GM18517 (cell line): ENCODE data around the gene UBE2N.

Source experiments
- ATAC-seq: cut with Tn5 transposase; IDR thresholded peaks from one replicate; pipeline ENCODE4 v1.9.1; 2021; ENCODE audit warnings: mild to moderate bottlenecking, moderate library complexity; ENCODE audit not compliant: unreplicated experiment

The UBE2N gene

GRCh38 chr12:93441617-93442410 lies at the start of gene UBE2N:
UBE2N (minus strand) TSS chr12:93441947; CDS start chr12:93441884, 63 bp downstream.
- peak; percentile 73 for ATAC-seq

GRCh38 chr12:93484315-93484981 lies 42.7 kb upstream of the UBE2N start:
- ATAC-seq: no peak

DNA sequence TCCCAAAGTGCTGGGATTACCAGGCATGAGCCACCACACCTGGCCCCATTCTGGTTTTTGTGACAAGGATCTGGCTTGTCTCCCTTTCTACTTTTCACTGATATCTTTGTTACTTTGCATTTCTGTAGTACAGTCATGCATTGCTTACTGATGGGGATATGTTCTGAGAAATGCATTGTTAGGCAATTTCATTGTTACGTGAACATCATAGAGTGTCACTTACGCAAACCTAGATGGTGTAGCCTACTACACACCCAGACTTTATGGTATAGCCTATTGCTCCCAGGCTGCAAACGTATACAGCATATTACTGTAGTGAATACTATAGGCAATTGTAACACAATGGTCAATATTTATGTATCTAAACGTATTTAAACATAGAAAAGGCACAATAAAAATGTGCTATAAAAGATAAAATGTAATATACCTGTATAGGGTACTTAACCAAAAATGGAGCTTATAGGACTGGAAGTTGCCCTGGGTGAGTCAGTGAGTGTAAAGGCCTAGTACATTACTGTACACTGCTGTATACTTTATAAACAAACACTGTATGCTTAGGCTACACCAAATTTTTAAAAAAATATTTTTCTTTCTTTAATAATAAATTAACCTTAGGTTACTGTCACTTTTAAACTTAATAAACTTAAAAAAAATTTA lies 41.5 kb upstream of the UBE2N start:
- no peak for ATAC-seq

GRCh38 chr12:93482721-93483120 lies 41.0 kb upstream of the UBE2N start:
- ATAC-seq: no peak

GRCh38 chr12:93476555-93476954 lies 34.8 kb upstream of the UBE2N start:
- ATAC-seq: no peak

DNA sequence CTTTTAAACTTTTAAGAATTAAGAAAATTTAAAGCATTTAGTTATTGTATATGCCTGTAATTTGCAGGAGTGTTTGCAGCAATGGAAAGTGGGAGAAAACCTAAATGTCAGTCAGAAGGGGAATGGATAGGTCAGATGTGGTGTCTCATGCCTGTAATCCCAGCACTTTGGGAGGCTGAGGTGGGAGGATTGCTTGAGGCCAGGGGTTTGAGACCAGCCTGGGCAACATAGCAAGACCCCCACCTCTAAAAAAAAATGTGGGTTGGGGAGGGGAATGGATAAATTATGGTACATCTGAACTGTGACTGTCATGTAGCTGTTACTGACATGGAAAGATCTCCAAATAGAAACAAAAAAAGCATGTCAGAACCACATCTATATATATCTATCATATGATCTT lies 27.6 kb upstream of the UBE2N start:
- ATAC-seq: no peak

GRCh38 chr12:93468008-93468371 lies 26.2 kb upstream of the UBE2N start:
- ATAC-seq: peak; percentile 22

DNA sequence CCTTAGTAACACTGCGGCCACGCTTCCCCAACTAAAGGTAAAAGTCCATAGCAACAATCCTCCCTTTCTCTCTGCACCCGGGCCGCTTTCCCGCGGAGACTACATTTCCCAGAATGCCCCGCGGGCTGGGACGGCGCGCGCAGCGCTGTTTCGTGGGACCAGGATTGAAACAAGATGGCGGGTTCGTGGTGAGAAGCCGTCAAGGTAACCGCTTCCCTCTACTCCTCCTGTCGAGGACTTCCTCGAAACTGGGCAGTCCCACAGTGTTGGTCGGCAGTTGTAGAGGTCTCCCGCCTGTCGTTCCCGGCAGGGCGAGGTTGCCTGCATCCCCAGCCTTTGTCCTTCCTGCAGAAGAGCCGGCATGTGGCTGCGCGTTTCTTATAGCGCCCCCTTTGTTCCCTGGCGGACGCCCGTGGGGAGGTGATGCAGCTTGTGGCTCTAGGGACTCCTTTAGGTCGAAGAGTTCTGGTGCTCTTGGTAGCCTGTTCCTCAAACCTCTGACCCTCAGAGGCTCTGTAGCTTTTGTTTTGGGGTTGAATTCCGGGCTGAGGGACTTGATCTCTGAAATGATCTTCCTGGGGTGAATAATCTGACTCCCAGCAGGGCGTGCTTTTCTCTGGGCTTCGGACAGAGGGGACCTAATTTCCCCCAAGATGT lies 25.7 kb upstream of the UBE2N start, which contains the start of gene MRPL42:
Gene MRPL42 (plus strand): TSS at position 164 of the 657 bp plus-strand sequence. CDS start 1,772 bp downstream, outside the sequence.
- ATAC-seq: peak; percentile 85

DNA sequence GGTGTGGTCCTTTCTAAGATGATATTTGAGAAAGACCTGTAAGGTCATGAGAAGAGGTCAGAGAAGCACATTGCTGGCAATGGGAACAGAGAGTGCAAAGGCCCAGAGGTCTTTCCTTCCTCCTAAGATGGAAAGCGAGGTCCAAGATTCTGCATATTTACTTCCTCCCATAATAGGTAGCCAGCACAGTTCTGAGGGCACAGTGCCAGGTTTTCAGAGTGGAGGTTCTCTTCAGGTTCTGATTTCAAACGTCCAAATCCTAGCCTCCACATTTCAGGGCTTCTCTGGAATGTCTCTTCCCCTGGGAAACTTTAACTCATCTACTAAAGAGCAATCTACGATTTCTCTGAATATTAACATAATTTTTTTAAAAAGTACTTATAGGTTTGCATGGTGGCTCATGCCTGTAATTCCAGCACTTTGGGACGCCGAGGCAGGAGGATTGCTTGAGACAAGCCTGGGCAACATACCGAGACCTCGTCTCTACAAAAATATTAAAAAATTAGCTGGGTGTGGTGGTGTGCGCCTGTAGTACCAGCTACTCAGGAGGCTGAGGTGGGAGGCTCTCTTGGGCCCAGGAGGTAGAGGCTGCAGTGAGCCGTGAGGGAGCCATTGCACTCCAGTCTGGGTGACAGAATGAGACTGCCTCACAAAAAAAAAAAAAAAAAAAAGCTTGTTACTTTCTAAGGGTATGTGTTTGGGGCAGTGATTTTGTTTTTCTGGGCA lies 25.0 kb upstream of the UBE2N start:
- no peak for ATAC-seq

GRCh38 chr12:93465841-93466240 lies 24.1 kb upstream of the UBE2N start:
- no peak for ATAC-seq

- no peak for ATAC-seq
Observed at GRCh38 chr12:93461503-93461902, 19.8 kb upstream of the UBE2N start.

- ATAC-seq: no peak
Observed at GRCh38 chr12:93460902-93461301, 19.2 kb upstream of the UBE2N start.

- no peak for ATAC-seq
Observed at GRCh38 chr12:93460003-93460402, 18.3 kb upstream of the UBE2N start.

DNA sequence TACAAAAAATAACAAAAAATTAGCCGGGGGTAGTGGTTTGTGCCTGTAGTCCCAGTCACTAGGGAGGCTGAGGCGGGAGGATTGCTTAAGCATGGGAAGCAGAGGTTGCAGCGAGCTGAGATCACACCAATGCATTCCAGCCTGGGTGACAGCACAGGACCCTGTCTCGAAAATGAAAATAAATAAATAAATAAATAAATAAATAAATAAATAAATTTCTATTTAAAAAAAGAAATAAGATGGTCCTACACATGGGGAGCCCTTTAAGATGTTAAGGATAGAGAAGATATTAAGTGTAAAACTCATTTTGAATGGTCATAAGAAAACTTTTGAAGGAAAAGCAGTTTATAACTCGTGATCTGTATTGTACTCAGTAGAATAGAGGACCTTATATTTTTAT lies 17.4 kb upstream of the UBE2N start:
- ATAC-seq: no peak

GRCh38 chr12:93456077-93456476 lies 14.3 kb upstream of the UBE2N start:
- no peak for ATAC-seq

GRCh38 chr12:93453633-93454032 lies 11.9 kb upstream of the UBE2N start:
- ATAC-seq: no peak

DNA sequence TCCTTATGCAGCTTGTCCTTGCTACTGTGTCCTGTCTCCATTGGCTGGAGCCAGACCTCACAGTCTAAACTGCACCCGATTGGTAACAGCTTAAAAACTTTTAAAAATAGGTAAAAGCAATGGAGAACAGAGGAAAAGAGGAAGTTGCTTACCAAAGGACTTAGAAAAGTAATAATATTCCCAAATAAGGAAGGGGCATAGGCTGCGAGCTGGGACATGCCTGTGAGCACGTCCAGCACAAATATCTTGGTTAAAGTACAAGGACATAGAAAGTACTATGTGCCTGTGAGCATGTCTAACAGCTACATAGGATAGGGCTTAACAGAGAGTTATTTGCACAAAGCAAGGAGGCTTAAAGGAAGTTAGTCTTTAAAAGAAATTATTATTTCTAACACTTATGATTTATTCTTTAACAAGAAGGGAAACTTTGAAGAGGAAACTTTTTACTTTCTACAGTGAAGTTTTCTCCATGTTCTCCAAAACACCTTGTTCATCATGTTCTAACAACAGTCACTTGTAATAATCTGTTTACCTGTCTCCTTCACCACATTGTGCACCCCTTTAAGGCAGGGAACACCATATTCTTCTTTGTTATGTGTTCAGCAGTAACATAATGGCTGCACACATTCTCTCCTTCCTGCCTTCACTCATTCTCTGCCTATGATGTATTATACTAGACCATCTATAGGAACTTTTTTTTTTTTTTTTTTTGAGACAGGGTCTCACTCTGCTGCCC lies 9.8 kb upstream of the UBE2N start:
- no peak for ATAC-seq

- ATAC-seq: peak; percentile 91
Observed at GRCh38 chr12:93449277-93449676, 7.5 kb upstream of the UBE2N start.

DNA sequence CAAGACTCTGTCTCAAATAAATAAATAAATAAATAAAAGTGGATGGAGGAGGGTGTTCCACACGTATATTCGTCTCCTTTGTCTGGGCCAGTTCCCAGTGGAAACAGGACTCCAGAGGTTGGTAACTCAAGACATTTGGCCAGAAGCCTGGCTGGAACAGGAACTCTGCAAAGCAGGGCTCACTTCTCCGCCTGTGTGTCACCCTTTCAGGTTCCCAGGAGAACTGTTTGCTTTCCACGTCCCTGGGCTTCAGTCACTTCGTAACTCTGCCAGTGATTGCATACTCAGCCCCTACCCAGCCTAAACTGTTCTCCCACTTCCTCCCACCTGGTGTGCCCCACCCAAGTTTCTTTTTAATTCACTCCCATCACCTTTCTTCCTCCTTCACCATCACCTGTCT lies 7.0 kb upstream of the UBE2N start:
- no peak for ATAC-seq
